Thyroid gland (tissue), 4 donors: ENCODE data around the gene RUSC1. TPM values are rescaled to one million over a fixed set of nuclear protein-coding genes. Genes with fewer than 3 reads are reported as not detected.

ENCODE experiments used
- DNase-seq, 2 donors: peaks; one replicate each; pipeline ENCODE4 v3.0.0-alpha.2; 2019
- H3K27ac ChIP-seq, 3 donors: fragments of 200-600 bp; sonication (generic); 1 replicate in 2 of 3; 2 replicates in 1 of 3; pipeline ENCODE4 v1.5.1; 2016 to 2019; ENCODE audit warnings: mild to moderate bottlenecking in 1 of 3, moderate library complexity in 1 of 3
- H3K27me3 ChIP-seq: fragments of 200-600 bp; sonication (generic); one replicate; pipeline ENCODE4 v1.5.1; 2019
- H3K36me3 ChIP-seq, 2 donors: fragments of 200-600 bp; sonication (generic); one replicate each; pipeline ENCODE4 v1.5.1; 2016 to 2019
- H3K4me1 ChIP-seq, 2 donors: fragments of 200-600 bp; sonication (generic); one replicate each; pipeline ENCODE4 v1.5.1; 2017 to 2019
- H3K4me3 ChIP-seq, 3 donors: fragments of 200-600 bp; sonication (generic); replicated peaks in 1 of 3; 1 replicate in 2 of 3; 2 replicates in 1 of 3; pipeline ENCODE4 v1.5.1; 2016; ENCODE audit warnings: mild to moderate bottlenecking in 1 of 3
- H3K9me3 ChIP-seq: fragments of 200-600 bp; sonication (generic); one replicate; pipeline ENCODE4 v1.5.1; 2017
- POLR2A ChIP-seq, 2 donors: fragments of 450-650 bp; IDR thresholded peaks; one replicate each; pipeline ENCODE4 v1.6.1; 2017; ENCODE audit warnings: antibody characterized with exemption in 2 of 2, mild to moderate bottlenecking in 2 of 2, moderate library complexity in 1 of 2
- WGBS, 2 donors: methylation state at CpG; one replicate each; pipeline ENCODE4 v1.1.5; 2017; 5-methylcytosine and 5-hydroxymethylcytosine counted together
- intact Hi-C: fragments of 100-400 bp; cut with DNase I; formaldehyde crosslinking; loops from one replicate; pipeline ENCODE4 v1.15.1; 2023
- total RNA-seq, 4 donors: library from RNA; depleted of rRNA; stranded (reverse); fragments of >200 nt; gene quantifications; one replicate each; pipeline ENCODE4 v1.2.3, GENCODE V29; 2016
- TF ChIP-seq, protein P1 (sequence below), 6 experiments: fragments of 200-600 bp in 3 of 6; fragments of 450-650 bp in 3 of 6; sonication (generic) in 3 of 6; IDR thresholded peaks; one replicate each; pipeline ENCODE4 v1.5.1; 2016 to 2019; ENCODE audit warnings: antibody characterized with exemption in 6 of 6, mild to moderate bottlenecking in 2 of 6, inconsistent platforms in 1 of 6, moderate library complexity in 1 of 6

Gene RUSC1
- total RNA-seq, 4 donors from 2014 or later: 14.9 to 20.1 (median 16.9) TPM

- intact Hi-C loops: no loop called here
- no peaks in the 10 kb centered on the region for H3K36me3 ChIP-seq
- TF ChIP-seq, protein P1, sequence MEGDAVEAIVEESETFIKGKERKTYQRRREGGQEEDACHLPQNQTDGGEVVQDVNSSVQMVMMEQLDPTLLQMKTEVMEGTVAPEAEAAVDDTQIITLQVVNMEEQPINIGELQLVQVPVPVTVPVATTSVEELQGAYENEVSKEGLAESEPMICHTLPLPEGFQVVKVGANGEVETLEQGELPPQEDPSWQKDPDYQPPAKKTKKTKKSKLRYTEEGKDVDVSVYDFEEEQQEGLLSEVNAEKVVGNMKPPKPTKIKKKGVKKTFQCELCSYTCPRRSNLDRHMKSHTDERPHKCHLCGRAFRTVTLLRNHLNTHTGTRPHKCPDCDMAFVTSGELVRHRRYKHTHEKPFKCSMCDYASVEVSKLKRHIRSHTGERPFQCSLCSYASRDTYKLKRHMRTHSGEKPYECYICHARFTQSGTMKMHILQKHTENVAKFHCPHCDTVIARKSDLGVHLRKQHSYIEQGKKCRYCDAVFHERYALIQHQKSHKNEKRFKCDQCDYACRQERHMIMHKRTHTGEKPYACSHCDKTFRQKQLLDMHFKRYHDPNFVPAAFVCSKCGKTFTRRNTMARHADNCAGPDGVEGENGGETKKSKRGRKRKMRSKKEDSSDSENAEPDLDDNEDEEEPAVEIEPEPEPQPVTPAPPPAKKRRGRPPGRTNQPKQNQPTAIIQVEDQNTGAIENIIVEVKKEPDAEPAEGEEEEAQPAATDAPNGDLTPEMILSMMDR (IDR thresholded peaks at IDR 0.05): no peak
- TF ChIP-seq POLR2A (IDR thresholded peaks at IDR 0.05): no peak
Measured at GRCh38 chr1:155282488-155283091, 38.1 kb upstream of the RUSC1 start.

DNA sequence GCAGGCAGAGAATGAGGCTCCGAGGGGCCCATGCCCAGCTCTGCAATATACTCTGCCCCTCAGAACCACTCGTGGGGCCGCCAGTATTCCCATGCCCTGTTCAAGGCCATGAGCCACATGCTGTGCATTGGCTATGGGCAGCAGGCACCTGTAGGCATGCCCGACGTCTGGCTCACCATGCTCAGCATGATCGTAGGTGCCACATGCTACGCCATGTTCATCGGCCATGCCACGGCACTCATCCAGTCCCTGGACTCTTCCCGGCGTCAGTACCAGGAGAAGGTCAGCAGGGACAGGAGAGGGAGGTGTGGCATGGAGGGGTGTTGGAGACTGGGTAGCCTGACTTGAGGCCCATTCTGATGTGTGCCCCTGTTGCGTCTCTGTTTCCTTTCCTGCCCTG, 36.2 kb upstream of the RUSC1 start:
- no peaks in the 10 kb centered on the region for H3K27me3 ChIP-seq
- no peak overlapping the region for H3K4me3 ChIP-seq
- 93 to 98% methylated on average over 2 to 11 of the region's 12 CpGs for WGBS, 2 donors
- no peaks in the 10 kb centered on the region for H3K36me3 ChIP-seq
- H3K4me1 ChIP-seq: no peaks in the 10 kb centered on the region
- no peak for DNase-seq
- no peak overlapping the region for H3K27ac ChIP-seq
- TF ChIP-seq, protein P1 (IDR thresholded peaks at IDR 0.05): no peak
- TF ChIP-seq POLR2A (IDR thresholded peaks at IDR 0.05): no peak
- no peaks in the 10 kb centered on the region for H3K9me3 ChIP-seq
- intact Hi-C loops: no loop called here

More at GRCh38 chr1:155282488-155283091, 38.1 kb upstream of the RUSC1 start:
- Histone ChIP-seq H3K4me3 (no peak overlapping the region), H3K27me3 (no peaks in the 10 kb centered on the region), H3K27ac (no peak overlapping the region), H3K9me3 (no peaks in the 10 kb centered on the region), H3K4me1 (peaks cover 8% of the 10 kb centered on the region in 2 donors)
- 94 to 96% methylated on average over 28 to 29 of the region's 29 CpGs for WGBS, 2 donors
- no peak for DNase-seq

- H3K4me1 ChIP-seq: no peaks in the 10 kb centered on the region
- no peaks in the 10 kb centered on the region for H3K27me3 ChIP-seq
- DNase-seq: no peak
- WGBS, 2 donors: 87 to 90% methylated on average over 14 of the region's 14 CpGs
- TF ChIP-seq, protein P1 (IDR thresholded peaks at IDR 0.05): no peak
- TF ChIP-seq POLR2A (IDR thresholded peaks at IDR 0.05): no peak
- H3K27ac ChIP-seq: no peak overlapping the region
- no peak overlapping the region for H3K4me3 ChIP-seq
- intact Hi-C loops: no loop called here
- H3K9me3 ChIP-seq: no peaks in the 10 kb centered on the region
- no peaks in the 10 kb centered on the region for H3K36me3 ChIP-seq
Measured at GRCh38 chr1:155285063-155285462, 35.6 kb upstream of the RUSC1 start.

- WGBS, 2 donors: 83 to 93% methylated on average over 10 to 18 of the region's 18 CpGs
- no peak for DNase-seq
- Histone ChIP-seq H3K9me3 (no peaks in the 10 kb centered on the region), H3K27ac (no peak overlapping the region), H3K36me3 (no peaks in the 10 kb centered on the region), H3K4me1 (no peaks in the 10 kb centered on the region), H3K27me3 (no peaks in the 10 kb centered on the region), H3K4me3 (no peak overlapping the region)
- intact Hi-C loops: no loop called here
- TF ChIP-seq POLR2A (IDR thresholded peaks at IDR 0.05): no peak
- TF ChIP-seq, protein P1 (IDR thresholded peaks at IDR 0.05): no peak
Measured at GRCh38 chr1:155285631-155286044, 35.1 kb upstream of the RUSC1 start.

- no peak for DNase-seq
Measured at GRCh38 chr1:155286544-155286943, 34.1 kb upstream of the RUSC1 start.

More at GRCh38 chr1:155286544-155286943, 34.1 kb upstream of the RUSC1 start:
- Histone ChIP-seq H3K27ac (no peak overlapping the region), H3K4me3 (no peak overlapping the region), H3K27me3 (no peaks in the 10 kb centered on the region), H3K4me1 (no peaks in the 10 kb centered on the region), H3K36me3 (no peaks in the 10 kb centered on the region), H3K9me3 (no peaks in the 10 kb centered on the region)
- intact Hi-C loops: no loop called here
- 100% methylated on average over 2 of the region's 2 CpGs for WGBS, 2 donors
- TF ChIP-seq POLR2A (IDR thresholded peaks at IDR 0.05): no peak
- TF ChIP-seq, protein P1 (IDR thresholded peaks at IDR 0.05): no peak
